ENCODE data around the gene FCRLB. TPM values are rescaled to one million over a fixed set of nuclear protein-coding genes. Genes with fewer than 3 reads are reported as not detected.

FCRLB gene
- total and polyA plus RNA-seq, 2 donors (not counting 3 experiments of a cell fraction or from before 2014, with no cell fraction given), result 0.62 TPM

GRCh38 chr1:161747801-161748200 lies 26.5 kb downstream of the FCRLB start:
- intact Hi-C loops (cut with micrococcal nuclease), result loop anchor here (2.0 to 10.0 kb wide), 2 partner anchors 19 to 183 kb away; partner anchors contain the start of gene ATF6
- Histone ChIP-seq H2AFZ (ENCODE audit: low read depth, low read length) (no peak overlapping the region), H3K36me3 (ENCODE audit: control insufficient read depth in 2 of 2, extremely low read depth in 1 of 2, insufficient read depth in 2 of 2, low read length in 2 of 2) (peaks cover under 1 to 4% of the 10 kb centered on the region in 2 experiments), H3K4me3 (replicated peaks in 1 of 3; ENCODE audit: insufficient read depth in 1 of 3, low read depth in 1 of 3, low read length in 3 of 3) (no peak overlapping the region), H3K9ac (replicated peaks; ENCODE audit: extremely low read depth, insufficient read depth, low read length) (no peak overlapping the region), H3K79me2 (ENCODE audit: control insufficient read depth, insufficient read depth, low read length) (peaks cover 16% of the 10 kb centered on the region), H3K9me3 (replicated peaks; ENCODE audit: control insufficient read depth, insufficient read depth, low read length) (no peaks in the 10 kb centered on the region), H3K4me1 (ENCODE audit: control insufficient read depth, extremely low read depth, insufficient read depth, low read length) (peaks cover 12% of the 10 kb centered on the region), H3K9me1 (replicated peaks; ENCODE audit: control insufficient read depth, extremely low read depth, insufficient read depth, low read length) (no peaks in the 10 kb centered on the region), H3K4me2 (ENCODE audit: insufficient read depth, low read length) (no peak overlapping the region), H4K20me1 (replicated peaks; ENCODE audit: control insufficient read depth, extremely low read depth, insufficient read depth, low read length) (no peaks in the 10 kb centered on the region), H3K27me3 (ENCODE audit: control insufficient read depth in 2 of 2, insufficient read depth in 2 of 2, low read length in 2 of 2) (peaks cover 0 to 2% of the 10 kb centered on the region in 2 experiments), H3K27ac (ENCODE audit: insufficient read depth, low read depth, low read length) (no peak overlapping the region)
- DNase-seq (ENCODE audit: low read depth, low spot score) (no peak), FAIRE-seq (no peak)
- TF ChIP-seq JUN (IDR thresholded peaks at IDR 0.05; ENCODE audit: borderline replicate concordance, insufficient read depth, insufficient read length, low read depth) (no peak), CTCF (IDR thresholded peaks at IDR 0.05; ENCODE audit: extremely low read depth in 1 of 2, insufficient read depth in 1 of 2, low read depth in 1 of 2, low read length in 2 of 2) (no peak), POLR2AphosphoS5 (IDR thresholded peaks at IDR 0.05; ENCODE audit: insufficient read depth, low read depth, low read length) (no peak), MAX (IDR thresholded peaks at IDR 0.05; ENCODE audit: insufficient read depth, insufficient read length) (no peak), POLR2A (IDR thresholded peaks at IDR 0.05; ENCODE audit: low read depth, low read length) (no peak), EZH2 (IDR thresholded peaks at IDR 0.05; ENCODE audit: borderline replicate concordance, low read depth, low read length, severe bottlenecking) (no peak), GATA2 (IDR thresholded peaks at IDR 0.05; ENCODE audit: insufficient read depth, insufficient read length, low read depth, low read length) (no peak), MYC (IDR thresholded peaks at IDR 0.05; ENCODE audit: low read depth, low read length) (no peak), FOS (IDR thresholded peaks at IDR 0.05; ENCODE audit: borderline replicate concordance, insufficient read depth, low read length) (no peak)
- BruUV-seq (replicated peaks), result no TSS peak
- dilution Hi-C loops (cut with MboI; ENCODE audit: extremely low pct_ligation_motif_present, low sequenced_read_pairs), result no loop called here
- ChIA-PET CTCF (interaction anchor here (1.0 kb wide), 1 partner anchor 15 kb away, joined by 3 read pairs; no protein-coding TSS in a partner anchor), POLR2A (no interaction called here)

Data from endothelial cell of umbilical vein (primary cell).